Left lung (tissue), 10 donors: ENCODE measurements around the gene STK10. TPM values are rescaled to one million over a fixed set of nuclear protein-coding genes. Genes with fewer than 3 reads are reported as not detected.
A peak's percentile ranks its signal among the peaks of the same experiment; 100 is the strongest.

ENCODE experiments used
- ATAC-seq: fragments of 200-7000 bp; cut with Tn5 transposase; one replicate; pipeline ENCODE4 v1.9.1; 2020; ENCODE audit warnings: moderate library complexity
- DNase-seq, 4 donors: peaks; one replicate each; pipeline ENCODE4 v3.0.0-alpha.2; 2013 to 2020
- H3K27ac ChIP-seq, 2 donors: fragments of 200-600 bp; sonication (generic) in 1 of 2; one replicate each; pipeline versions ENCODE4 v1.5.0 to v1.8.0; 2020 to 2021
- H3K27me3 ChIP-seq, 2 donors: fragments of 200-600 bp; sonication (generic) in 1 of 2; one replicate each; pipeline versions ENCODE4 v1.5.0 to v1.8.0; 2020 to 2021
- H3K36me3 ChIP-seq, 2 donors: fragments of 200-600 bp; sonication (generic) in 1 of 2; one replicate each; pipeline versions ENCODE4 v1.5.0 to v1.8.0; 2020 to 2021
- H3K4me1 ChIP-seq, 2 donors: fragments of 200-600 bp; one replicate each; pipeline ENCODE4 v1.8.0; 2021
- H3K4me3 ChIP-seq, 2 donors: fragments of 200-600 bp; sonication (generic) in 1 of 2; one replicate each; pipeline versions ENCODE4 v1.5.0 to v1.8.0; 2020 to 2021; ENCODE audit warnings: mild to moderate bottlenecking in 1 of 2
- H3K9me3 ChIP-seq, 2 donors: fragments of 200-600 bp; sonication (generic) in 1 of 2; one replicate each; pipeline versions ENCODE4 v1.5.0 to v1.8.0; 2020 to 2021
- CTCF ChIP-seq, 2 donors: fragments of 200-600 bp; sonication (generic) in 1 of 2; IDR thresholded peaks; one replicate each; pipeline versions ENCODE4 v1.5.0 to v1.8.0; 2021; ENCODE audit warnings: antibody characterized with exemption in 2 of 2
- intact Hi-C, 2 donors: fragments of 100-400 bp; cut with DNase I; formaldehyde crosslinking; loops; one replicate each; pipeline versions ENCODE4 v1.11.2 to v1.14.2; 2022
- polyA plus RNA-seq, 6 donors: library from polyadenylated mRNA; unstranded; fragments of 120-200 nt; gene quantifications; one replicate each; pipeline ENCODE4 v1.2.1, GENCODE V29; 2013; ENCODE audit not compliant: insufficient read length in 6 of 6
- total RNA-seq, 2 donors: library from RNA; stranded (reverse); fragmentation: NEBNext Ultra II Directional; extraction: Animal tissue kit (Norgen Biotek cat#: 25700); gene quantifications; one replicate each; pipeline ENCODE4 v1.2.1, GENCODE V29; 2021
- donor health status: DM: no; HTN: yes; CAD: no.
- donor health status: DM: no; HTN: no; CAD: no.

The STK10 gene
- total and polyA plus RNA-seq, 8 donors, result 18.6 to 83.2 (median 21.9) TPM

GRCh38 chr5:172086194-172086975 is 101.6 kb downstream of the STK10 start:
- no peaks in the 10 kb centered on the region for H3K27me3 ChIP-seq
- no peaks in the 10 kb centered on the region for H3K9me3 ChIP-seq
- no peak for TF ChIP-seq CTCF (IDR thresholded peaks at IDR 0.05)
- H3K27ac ChIP-seq, result no peak overlapping the region
- H3K4me1 ChIP-seq, result no peaks in the 10 kb centered on the region
- intact Hi-C loops, result no loop called here
- no peak overlapping the region for H3K4me3 ChIP-seq
- H3K36me3 ChIP-seq, result peaks cover 0 to 71% of the 10 kb centered on the region in 2 donors
- ATAC-seq (no peak), DNase-seq (no peak)

- H3K9me3 ChIP-seq, result no peaks in the 10 kb centered on the region
- H3K4me3 ChIP-seq, result no peak overlapping the region
- ATAC-seq (no peak), DNase-seq (no peak)
- H3K36me3 ChIP-seq, result peaks cover 0 to 71% of the 10 kb centered on the region in 2 donors
- no peaks in the 10 kb centered on the region for H3K27me3 ChIP-seq
- no peak for TF ChIP-seq CTCF (IDR thresholded peaks at IDR 0.05)
- intact Hi-C loops, result no loop called here
- H3K4me1 ChIP-seq, result no peaks in the 10 kb centered on the region
- H3K27ac ChIP-seq, result no peak overlapping the region
Measured at GRCh38 chr5:172085738-172086137, 102.3 kb downstream of the STK10 start.

- H3K27ac ChIP-seq, result no peak overlapping the region
- intact Hi-C loops, result no loop called here
- H3K4me1 ChIP-seq, result peaks cover 0 to 26% of the 10 kb centered on the region in 2 donors
- DNase-seq (no peak), ATAC-seq (no peak)
- peaks cover 0 to 63% of the 10 kb centered on the region in 2 donors for H3K36me3 ChIP-seq
- no peaks in the 10 kb centered on the region for H3K9me3 ChIP-seq
- no peaks in the 10 kb centered on the region for H3K27me3 ChIP-seq
- no peak overlapping the region for H3K4me3 ChIP-seq
- TF ChIP-seq CTCF (IDR thresholded peaks at IDR 0.05), result no peak
Measured at GRCh38 chr5:172082180-172082579, 105.8 kb downstream of the STK10 start.

GRCh38 chr5:172079876-172080275 is 108.1 kb downstream of the STK10 start:
- no peak for TF ChIP-seq CTCF (IDR thresholded peaks at IDR 0.05)
- ATAC-seq (no peak), DNase-seq (no peak)
- Histone ChIP-seq H3K27me3 (no peaks in the 10 kb centered on the region), H3K4me3 (no peak overlapping the region), H3K4me1 (peaks cover 0 to 26% of the 10 kb centered on the region in 2 donors), H3K27ac (no peak overlapping the region), H3K36me3 (peaks cover 0 to 73% of the 10 kb centered on the region in 2 donors), H3K9me3 (no peaks in the 10 kb centered on the region)
- intact Hi-C loops, result no loop called here

- Histone ChIP-seq H3K36me3 (peaks cover 0 to 79% of the 10 kb centered on the region in 2 donors), H3K27ac (peak overlapping the region in 1 of 2 donors; percentile 58)
Measured at GRCh38 chr5:172078726-172079345, 109.2 kb downstream of the STK10 start.

More at GRCh38 chr5:172078726-172079345, 109.2 kb downstream of the STK10 start:
- no peak overlapping the region for H3K4me3 ChIP-seq
- no peaks in the 10 kb centered on the region for H3K27me3 ChIP-seq
- peak; percentile 78 for ATAC-seq
- peaks cover 0 to 26% of the 10 kb centered on the region in 2 donors for H3K4me1 ChIP-seq
- TF ChIP-seq CTCF (IDR thresholded peaks at IDR 0.05), result no peak
- intact Hi-C loops, result no loop called here
- H3K9me3 ChIP-seq, result no peaks in the 10 kb centered on the region
- peak in 2 of 4 donors; percentile 16 to 56 for DNase-seq
